Stimulated activated naive CD8-positive, alpha-beta T cell treated with anti-CD3 and anti-CD28 coated beads, Interleukin-15, amount 100 ng/mL, for 72 hours (primary cell): Measurements from ENCODE around the gene ALPL.

ENCODE experiments used
- ATAC-seq: fragments of 150-1000 bp; cut with Tn5 transposase; 2 replicates; pipeline ENCODE4 v1.10.0; 2021; ENCODE audit warnings: mild to moderate bottlenecking, moderate library complexity
- DNase-seq, 2 donors: peaks; one replicate each; pipeline ENCODE4 v3.0.0; 2021 to 2022
- H3K27ac Mint-ChIP-seq, 2 donors: one replicate each; pipeline ENCODE4 v1.8.0; 2022; ENCODE audit warnings: mild to moderate bottlenecking in 2 of 2, mixed read lengths in 2 of 2, moderate library complexity in 2 of 2
- H3K27me3 Mint-ChIP-seq: one replicate; pipeline ENCODE4 v1.8.0; 2022; ENCODE audit warnings: mixed read lengths
- H3K4me1 Mint-ChIP-seq: one replicate; pipeline ENCODE4 v1.8.0; 2022; ENCODE audit warnings: mild to moderate bottlenecking, mixed read lengths
- H3K4me3 Mint-ChIP-seq, 2 donors: one replicate each; pipeline ENCODE4 v1.8.0; 2022; ENCODE audit warnings: mild to moderate bottlenecking in 2 of 2, mixed read lengths in 2 of 2, moderate library complexity in 1 of 2
- H3K9me3 Mint-ChIP-seq, 2 donors: one replicate each; pipeline ENCODE4 v1.8.0; 2022; ENCODE audit warnings: mixed read lengths in 2 of 2

The ALPL gene

GRCh38 chr1:21617126-21617738 is 108.0 kb downstream of the ALPL start:
- Mint-ChIP-seq H3K9me3 (no peaks in the 10 kb centered on the region), H3K27me3 (peaks cover 44% of the 10 kb centered on the region), H3K4me3 (no peak overlapping the region), H3K4me1 (no peaks in the 10 kb centered on the region), H3K27ac (no peak overlapping the region)
- ATAC-seq, result no peak
- DNase-seq, result no peak

DNA sequence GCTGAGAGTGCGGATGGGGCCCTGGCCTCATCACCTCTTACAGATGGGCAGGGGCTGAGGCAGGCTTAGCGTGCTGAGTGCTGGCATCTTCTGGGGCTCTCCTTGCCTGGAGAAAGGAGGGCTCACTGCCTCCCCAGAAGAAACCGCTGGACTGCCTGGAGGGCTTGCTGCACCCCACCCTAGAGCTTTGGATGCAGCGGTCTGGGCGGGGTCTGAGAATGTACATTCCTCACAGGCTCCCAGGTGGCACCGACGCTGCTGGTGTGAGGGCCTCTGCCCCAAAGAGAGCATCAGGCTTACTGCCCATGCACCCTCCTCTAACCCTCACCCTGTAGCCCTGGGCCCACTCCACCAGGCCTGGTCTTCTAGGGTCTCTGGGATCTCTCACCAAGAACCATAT is 108.8 kb downstream of the ALPL start:
- peaks cover 5% of the 10 kb centered on the region for H3K4me1 Mint-ChIP-seq
- no peak for ATAC-seq
- no peak overlapping the region for H3K27ac Mint-ChIP-seq
- no peaks in the 10 kb centered on the region for H3K9me3 Mint-ChIP-seq
- no peak for DNase-seq
- H3K27me3 Mint-ChIP-seq, result peaks cover 50% of the 10 kb centered on the region
- H3K4me3 Mint-ChIP-seq, result no peak overlapping the region

- H3K4me1 Mint-ChIP-seq, result peaks cover 5% of the 10 kb centered on the region
- H3K9me3 Mint-ChIP-seq, result no peaks in the 10 kb centered on the region
- no peak overlapping the region for H3K27ac Mint-ChIP-seq
- no peak overlapping the region for H3K4me3 Mint-ChIP-seq
- peaks cover 57% of the 10 kb centered on the region for H3K27me3 Mint-ChIP-seq
- DNase-seq (no peak), ATAC-seq (no peak)
Observed at GRCh38 chr1:21618561-21619374, 109.5 kb downstream of the ALPL start.

DNA sequence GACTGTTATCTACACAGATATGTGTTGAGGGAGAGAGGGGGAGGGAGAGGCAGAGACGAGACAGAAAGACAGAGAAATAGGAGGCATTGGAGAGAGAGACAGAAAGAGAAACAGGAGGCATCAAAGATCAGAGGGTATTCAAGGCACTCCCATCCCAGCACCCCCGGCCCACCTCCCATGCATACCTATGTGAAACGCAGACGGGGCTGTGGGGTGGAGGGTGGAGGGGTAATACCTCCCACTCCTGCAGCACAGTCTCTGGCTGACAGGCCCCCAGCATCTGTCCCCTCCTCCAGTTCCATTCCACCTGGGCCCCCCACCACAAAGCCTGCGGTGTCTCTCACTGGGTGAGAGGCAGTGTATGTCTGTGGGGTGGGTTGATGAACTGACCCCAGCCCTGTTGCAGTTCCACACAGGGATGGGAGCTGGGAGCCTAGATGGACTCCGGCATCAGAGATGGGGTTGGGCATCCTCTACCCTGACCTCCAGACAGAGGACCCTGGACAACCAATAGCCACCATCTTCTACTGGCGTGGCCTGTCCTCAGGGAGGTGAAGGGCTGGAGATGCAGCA is 110.2 kb downstream of the ALPL start:
- Mint-ChIP-seq H3K4me1 (peaks cover 5% of the 10 kb centered on the region), H3K27ac (no peak overlapping the region), H3K27me3 (peaks cover 63% of the 10 kb centered on the region), H3K4me3 (no peak overlapping the region), H3K9me3 (no peaks in the 10 kb centered on the region)
- ATAC-seq, result no peak
- no peak for DNase-seq

- H3K4me3 Mint-ChIP-seq, result no peak overlapping the region
- no peak for DNase-seq
Observed at GRCh38 chr1:21620011-21620410, 110.8 kb downstream of the ALPL start.

DNA sequence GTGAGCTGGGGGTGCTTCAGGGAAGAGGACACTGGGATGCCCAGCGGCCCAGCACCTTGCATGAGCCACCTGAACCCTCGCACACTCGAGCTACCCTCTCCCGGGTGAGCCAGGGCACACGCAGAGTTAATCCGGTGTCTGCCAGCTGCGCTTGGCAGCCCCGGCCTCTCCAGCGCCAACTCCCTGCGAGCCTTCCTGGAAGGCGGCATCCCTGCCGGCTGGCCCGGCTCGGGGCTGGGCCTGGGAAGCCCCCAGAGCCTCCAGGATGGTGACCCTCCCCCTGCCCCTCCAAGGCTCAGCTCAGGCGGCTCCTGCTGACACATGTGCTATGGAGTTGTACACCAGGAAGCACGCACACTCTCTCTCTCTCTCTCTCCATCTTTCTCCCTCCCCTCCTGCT is 111.3 kb downstream of the ALPL start:
- H3K4me1 Mint-ChIP-seq, result peaks cover 5% of the 10 kb centered on the region
- H3K4me3 Mint-ChIP-seq, result no peak overlapping the region
- no peak for DNase-seq

More at GRCh38 chr1:21620011-21620410, 110.8 kb downstream of the ALPL start:
- H3K9me3 Mint-ChIP-seq, result no peaks in the 10 kb centered on the region
- ATAC-seq, result no peak
- no peak overlapping the region for H3K27ac Mint-ChIP-seq
- H3K4me1 Mint-ChIP-seq, result peaks cover 5% of the 10 kb centered on the region
- peaks cover 63% of the 10 kb centered on the region for H3K27me3 Mint-ChIP-seq

GRCh38 chr1:21621051-21621450 is 111.8 kb downstream of the ALPL start:
- peaks cover 58% of the 10 kb centered on the region for H3K27me3 Mint-ChIP-seq
- H3K27ac Mint-ChIP-seq, result no peak overlapping the region
- H3K4me1 Mint-ChIP-seq, result peaks cover 5% of the 10 kb centered on the region
- DNase-seq (no peak), ATAC-seq (no peak)
- H3K4me3 Mint-ChIP-seq, result no peak overlapping the region
- no peaks in the 10 kb centered on the region for H3K9me3 Mint-ChIP-seq

More for the DNA sequence above, 111.3 kb downstream of the ALPL start:
- H3K27ac Mint-ChIP-seq, result no peak overlapping the region
- ATAC-seq, result no peak
- H3K27me3 Mint-ChIP-seq, result peaks cover 59% of the 10 kb centered on the region
- no peaks in the 10 kb centered on the region for H3K9me3 Mint-ChIP-seq

- Mint-ChIP-seq H3K27ac (no peak overlapping the region), H3K27me3 (peaks cover 58% of the 10 kb centered on the region), H3K4me3 (peak overlapping the region; percentile 26 to 43), H3K9me3 (no peaks in the 10 kb centered on the region), H3K4me1 (peaks cover 5% of the 10 kb centered on the region)
- no peak for DNase-seq
- ATAC-seq, result peak; percentile 45
Observed at GRCh38 chr1:21621761-21622436, 112.7 kb downstream of the ALPL start.

GRCh38 chr1:21622466-21623315 is 113.5 kb downstream of the ALPL start:
- Mint-ChIP-seq H3K9me3 (no peaks in the 10 kb centered on the region), H3K27me3 (peaks cover 58% of the 10 kb centered on the region), H3K4me3 (peak overlapping the region; percentile 78 to 79), H3K4me1 (peaks cover 5% of the 10 kb centered on the region), H3K27ac (no peak overlapping the region)
- DNase-seq (peak; percentile 37 to 57), ATAC-seq (peak; percentile 69)

DNA sequence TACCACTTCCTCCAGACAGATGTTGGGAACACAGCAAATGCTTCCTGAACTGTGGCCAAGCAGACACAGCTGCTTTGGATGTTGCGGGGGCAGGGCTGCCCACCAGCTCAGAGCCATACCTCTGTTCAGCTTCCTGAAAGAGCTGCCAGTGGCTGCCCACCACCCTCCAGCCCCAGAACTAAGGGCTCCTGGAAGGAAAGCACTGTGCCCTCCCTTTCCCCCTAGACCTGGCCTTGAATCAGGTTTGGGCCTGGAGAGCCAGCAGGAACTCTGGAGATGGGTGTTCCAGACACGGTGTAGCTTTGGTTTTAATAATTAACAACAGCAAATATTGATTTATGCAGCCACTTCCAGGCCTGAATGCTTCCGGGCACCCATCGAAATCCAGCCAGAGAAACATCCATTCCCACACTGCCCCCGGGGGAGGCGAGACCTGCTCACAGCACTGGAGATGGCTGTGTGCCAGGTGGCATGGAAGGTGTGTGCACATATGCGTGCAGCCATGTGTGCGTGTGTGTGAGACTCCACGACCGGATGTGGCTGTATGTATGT is 114.3 kb downstream of the ALPL start:
- no peak for DNase-seq
- no peak for ATAC-seq
- Mint-ChIP-seq H3K4me3 (no peak overlapping the region), H3K27me3 (peaks cover 53% of the 10 kb centered on the region), H3K4me1 (peaks cover 5% of the 10 kb centered on the region), H3K27ac (no peak overlapping the region), H3K9me3 (no peaks in the 10 kb centered on the region)

DNA sequence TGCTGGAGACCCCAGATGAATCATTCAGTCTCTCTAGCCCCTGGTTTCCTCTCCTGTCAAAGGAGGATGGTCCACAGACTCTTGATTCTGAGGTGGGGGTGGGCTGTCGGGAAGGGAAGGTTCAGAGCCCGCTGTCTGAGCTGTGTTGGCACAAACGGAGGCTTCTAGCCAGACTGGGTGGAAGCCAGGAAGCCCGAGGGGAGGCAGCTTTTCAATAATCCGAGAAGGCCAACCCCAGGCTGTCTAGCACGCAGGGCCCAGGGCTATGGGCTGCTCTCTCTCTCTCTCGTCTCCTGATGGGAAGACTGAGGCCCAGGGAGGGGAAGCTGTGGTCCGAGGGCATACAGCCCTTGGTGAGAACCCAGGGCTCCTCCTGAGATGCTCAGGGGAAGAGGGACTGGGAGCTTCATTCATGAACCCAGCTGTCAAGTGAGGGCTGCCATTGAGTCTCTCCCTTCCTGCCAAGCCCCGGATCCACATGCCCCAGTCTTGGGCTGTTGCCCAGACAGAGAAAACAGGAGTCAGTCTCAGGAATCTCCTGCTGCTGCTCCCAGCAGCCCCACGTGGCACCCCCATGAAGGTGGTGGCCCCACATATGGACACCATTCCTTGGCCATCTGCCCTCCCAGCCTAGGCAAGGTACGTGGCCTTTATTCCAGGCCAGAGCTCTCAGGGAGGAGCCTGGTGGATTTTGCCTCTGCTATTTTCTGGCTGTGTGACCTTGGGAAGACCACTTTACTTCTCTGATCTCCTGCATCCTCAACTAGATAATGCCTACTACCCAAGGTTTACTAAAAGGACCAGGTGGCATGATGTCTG is 115.6 kb downstream of the ALPL start:
- DNase-seq (no peak), ATAC-seq (no peak)
- Mint-ChIP-seq H3K4me3 (no peak overlapping the region), H3K27me3 (peaks cover 50% of the 10 kb centered on the region), H3K27ac (no peak overlapping the region), H3K9me3 (no peaks in the 10 kb centered on the region), H3K4me1 (peaks cover 5% of the 10 kb centered on the region)

- H3K27me3 Mint-ChIP-seq, result peaks cover 49% of the 10 kb centered on the region
- no peak overlapping the region for H3K27ac Mint-ChIP-seq
- no peak for DNase-seq
- H3K4me1 Mint-ChIP-seq, result peaks cover 5% of the 10 kb centered on the region
- no peak for ATAC-seq
- H3K4me3 Mint-ChIP-seq, result no peak overlapping the region
- H3K9me3 Mint-ChIP-seq, result no peaks in the 10 kb centered on the region
Observed at GRCh38 chr1:21625390-21626190, 116.4 kb downstream of the ALPL start.

DNA sequence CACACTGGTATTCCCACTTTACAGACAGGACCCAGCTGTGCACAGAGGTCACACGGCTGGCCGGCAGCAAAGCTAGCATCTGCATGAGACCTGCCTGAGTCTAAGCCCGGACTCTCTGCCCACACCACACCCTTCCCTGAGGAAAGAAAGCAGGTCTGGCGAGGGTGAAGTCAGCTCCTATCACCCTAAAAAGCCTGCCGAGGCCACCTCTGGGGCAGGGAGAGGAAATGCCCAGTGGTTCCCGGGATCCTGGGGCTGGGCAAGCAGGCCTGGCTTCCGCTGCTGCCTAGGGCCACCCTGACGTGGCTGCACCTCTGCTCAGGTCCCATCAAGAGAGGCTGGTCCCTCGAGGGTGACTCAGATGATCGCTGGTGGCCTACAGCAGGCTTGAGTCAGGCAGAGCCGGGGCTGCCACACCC is 117.7 kb downstream of the ALPL start:
- DNase-seq (no peak), ATAC-seq (no peak)
- H3K4me1 Mint-ChIP-seq, result peaks cover 5% of the 10 kb centered on the region
- H3K27me3 Mint-ChIP-seq, result peaks cover 49% of the 10 kb centered on the region
- H3K27ac Mint-ChIP-seq, result no peak overlapping the region
- H3K4me3 Mint-ChIP-seq, result no peak overlapping the region
- no peaks in the 10 kb centered on the region for H3K9me3 Mint-ChIP-seq
